HG02852 (cell line): ENCODE measurements around the gene FAM90A1.
A peak's percentile ranks its signal among the peaks of the same experiment; 100 is the strongest.
"Not testable (repeated sequence)": the region's sequence is repeated elsewhere in the genome, so short reads cannot be mapped to it uniquely, and the experiment has no call there.

Experiments used
- ATAC-seq: cut with Tn5 transposase; IDR thresholded peaks from one replicate; pipeline ENCODE4 v1.9.1; 2021; ENCODE audit warnings: mild to moderate bottlenecking, moderate library complexity; ENCODE audit not compliant: unreplicated experiment

Gene FAM90A1, protein sequence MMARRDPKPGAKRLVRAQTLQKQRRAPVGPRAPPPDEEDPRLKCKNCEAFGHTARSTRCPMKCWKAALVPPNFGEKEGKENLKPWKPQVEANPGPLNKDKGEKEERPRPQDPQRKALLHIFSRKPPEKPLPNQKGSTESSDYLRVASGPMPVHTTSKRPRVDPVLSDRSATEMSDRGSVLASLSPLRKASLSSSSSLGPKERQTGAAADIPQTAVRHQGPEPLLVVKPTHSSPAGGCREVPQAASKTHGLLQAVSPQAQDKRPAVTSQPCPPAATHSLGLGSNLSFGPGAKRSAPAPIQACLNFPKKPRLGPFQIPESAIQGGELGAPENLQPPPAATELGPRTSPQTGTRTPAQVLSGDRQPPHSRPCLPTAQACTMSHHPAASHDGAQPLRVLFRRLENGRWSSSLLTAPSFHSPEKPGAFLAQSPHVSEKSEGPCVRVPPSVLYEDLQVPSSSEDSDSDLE

DNA sequence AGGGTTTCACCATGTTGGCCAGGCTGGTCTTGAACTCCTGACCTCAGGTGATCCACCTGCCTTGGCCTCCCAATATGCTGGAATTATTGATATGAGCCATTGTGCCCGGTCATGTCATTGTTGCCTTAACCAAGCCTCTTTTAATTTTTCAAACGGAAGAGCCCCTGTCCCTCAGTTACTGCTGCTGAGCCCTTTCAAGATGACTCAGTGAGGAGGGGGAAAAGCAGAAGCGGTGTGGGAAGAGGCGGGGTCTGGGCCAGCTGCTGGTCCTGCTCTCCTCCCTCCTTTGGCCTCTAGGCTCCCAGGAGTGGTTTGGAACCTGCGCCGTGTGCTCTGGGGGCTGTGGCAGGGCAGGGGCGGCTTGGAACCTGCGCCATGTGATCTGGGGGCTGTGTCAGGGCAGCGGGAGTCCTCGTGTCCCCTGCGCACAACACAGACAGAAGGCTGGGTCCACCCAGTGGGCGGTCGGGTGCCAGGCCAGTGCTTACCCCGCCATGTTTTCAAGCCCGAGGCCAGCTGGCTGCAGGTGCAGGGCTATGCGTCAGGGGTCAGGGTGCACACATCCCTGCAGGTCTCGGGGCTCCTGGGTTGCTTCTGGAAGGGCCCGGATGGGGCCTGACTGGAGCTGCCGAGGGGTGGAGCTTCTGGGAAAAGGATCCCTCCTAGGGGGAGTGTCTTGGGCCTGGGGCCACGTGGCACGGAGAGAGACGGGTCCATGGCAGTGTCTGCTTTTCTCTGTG lies at the start of gene FAM90A1:
FAM90A1 (minus strand) TSS at position 627 of the 740 bp plus-strand sequence. CDS start 2,786 bp downstream, outside the sequence.
- not testable (repeated sequence) for ATAC-seq

DNA sequence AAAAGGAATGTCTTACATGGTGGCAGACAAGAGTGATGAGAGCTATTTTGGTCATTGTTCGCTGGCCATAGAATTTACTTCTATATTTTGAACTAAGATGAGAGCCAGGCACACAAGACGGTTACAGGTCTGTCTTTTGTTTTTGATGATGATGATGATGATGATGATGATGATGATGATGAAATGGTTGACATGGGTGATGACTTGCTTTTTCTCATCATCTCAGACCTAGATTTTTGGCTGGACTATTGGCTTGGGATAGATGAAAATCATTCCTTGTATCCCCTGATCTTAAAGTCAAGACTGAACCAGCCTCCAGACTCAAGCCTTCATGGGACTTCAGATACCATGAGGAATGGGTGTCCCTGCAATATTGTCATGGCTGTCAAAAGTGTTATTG lies 49.0 kb upstream of the FAM90A1 start:
- not testable (repeated sequence) for ATAC-seq

DNA sequence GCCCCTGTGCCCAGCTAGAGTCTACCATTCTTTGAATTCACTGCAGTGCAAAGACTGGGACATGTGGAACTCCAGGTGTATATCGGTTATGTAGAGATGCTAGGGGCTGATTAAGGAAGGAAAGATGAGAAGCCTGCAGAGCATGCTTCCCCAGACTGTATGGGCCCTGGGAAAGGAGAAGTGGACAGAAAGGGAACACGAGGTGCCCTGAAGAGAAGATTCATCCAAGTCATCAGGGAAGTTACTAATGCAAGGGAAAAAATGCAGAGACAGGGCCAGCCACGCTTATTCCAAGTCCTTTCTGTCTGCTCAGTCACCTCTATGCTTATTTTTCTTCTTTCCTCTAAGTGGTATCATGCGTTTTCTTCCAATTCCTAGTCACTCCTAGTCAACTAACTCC lies 39.3 kb upstream of the FAM90A1 start:
- ATAC-seq, result not testable (repeated sequence)

DNA sequence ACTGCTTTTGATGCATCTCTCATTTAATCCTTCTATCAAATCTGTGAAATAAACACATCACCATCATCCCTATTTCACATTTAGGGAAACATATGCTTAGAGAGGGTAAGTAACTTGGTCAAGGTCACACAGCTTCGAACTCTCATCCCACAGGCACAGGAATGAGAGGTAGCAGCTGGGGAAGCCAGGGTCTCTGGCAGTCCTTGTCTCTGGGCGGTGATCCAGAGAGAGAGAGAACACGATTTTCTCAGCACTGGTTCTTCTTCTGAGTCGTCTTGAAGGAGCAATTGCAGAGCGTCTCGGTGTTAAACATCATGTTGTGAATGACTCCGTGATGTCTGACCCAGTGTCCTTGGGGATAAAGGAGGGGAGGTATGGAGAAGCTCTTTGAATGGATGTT lies 36.8 kb upstream of the FAM90A1 start:
- not testable (repeated sequence) for ATAC-seq

DNA sequence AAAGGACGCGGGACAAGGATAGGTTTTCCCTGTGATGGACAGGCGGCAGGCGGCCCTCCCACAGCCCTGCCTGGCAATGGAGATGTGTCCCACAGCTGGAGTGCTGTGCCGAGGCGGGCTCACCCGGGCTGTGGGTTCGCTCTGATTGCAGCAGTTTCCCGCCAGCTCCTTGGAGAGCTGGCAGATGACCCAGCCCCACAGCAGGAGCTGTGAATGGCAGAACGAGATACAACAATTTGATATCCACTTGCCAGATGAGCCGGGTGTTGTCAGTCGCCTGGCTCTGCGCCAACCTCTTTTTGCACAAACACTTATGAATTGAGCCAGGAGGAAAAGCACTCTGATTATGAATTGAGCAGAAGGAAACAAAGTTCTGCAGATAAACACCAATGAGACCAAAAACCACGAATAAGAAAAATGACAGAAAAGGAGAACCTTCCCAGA lies 33.7 kb upstream of the FAM90A1 start:
- ATAC-seq, result not testable (repeated sequence)

DNA sequence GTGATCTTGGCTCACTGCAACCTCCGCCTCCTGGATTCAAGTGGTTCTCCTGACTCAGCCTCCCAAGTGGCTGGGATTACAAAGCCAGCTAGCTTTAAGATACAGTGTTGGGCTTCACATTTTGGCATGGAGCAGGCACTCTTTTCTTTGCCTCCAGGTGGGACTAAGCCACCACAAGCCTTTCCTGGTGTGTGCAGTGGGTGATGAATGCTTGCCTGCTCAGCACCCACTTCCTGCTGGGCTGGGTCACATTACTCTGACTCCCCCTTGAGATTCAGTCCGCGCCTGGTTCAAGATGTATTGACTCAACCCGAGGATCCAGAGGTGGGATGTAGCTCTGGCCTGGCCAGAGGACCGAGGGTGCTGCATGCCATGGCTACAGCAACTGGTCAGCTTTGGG lies 28.9 kb upstream of the FAM90A1 start:
- not testable (repeated sequence) for ATAC-seq

DNA sequence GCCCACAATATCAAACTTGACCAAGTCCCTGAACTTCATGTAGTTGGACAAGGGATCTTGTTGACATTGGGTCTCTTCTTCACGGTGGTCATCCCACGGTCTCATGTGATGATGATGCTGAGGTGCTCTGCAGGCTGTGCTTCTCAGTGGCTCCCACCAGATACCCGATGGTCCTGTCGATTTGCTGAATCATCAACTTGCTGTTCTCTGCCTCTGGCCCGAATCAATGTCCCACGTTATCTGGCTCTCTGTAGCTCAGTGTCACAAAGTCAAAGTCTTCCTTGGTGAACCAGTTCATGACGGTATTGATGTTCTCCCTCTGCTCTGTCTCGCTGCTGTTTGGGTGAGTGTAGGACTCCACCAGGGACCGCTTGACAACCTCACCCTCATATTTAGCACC lies 27.3 kb upstream of the FAM90A1 start:
- not testable (repeated sequence) for ATAC-seq

DNA sequence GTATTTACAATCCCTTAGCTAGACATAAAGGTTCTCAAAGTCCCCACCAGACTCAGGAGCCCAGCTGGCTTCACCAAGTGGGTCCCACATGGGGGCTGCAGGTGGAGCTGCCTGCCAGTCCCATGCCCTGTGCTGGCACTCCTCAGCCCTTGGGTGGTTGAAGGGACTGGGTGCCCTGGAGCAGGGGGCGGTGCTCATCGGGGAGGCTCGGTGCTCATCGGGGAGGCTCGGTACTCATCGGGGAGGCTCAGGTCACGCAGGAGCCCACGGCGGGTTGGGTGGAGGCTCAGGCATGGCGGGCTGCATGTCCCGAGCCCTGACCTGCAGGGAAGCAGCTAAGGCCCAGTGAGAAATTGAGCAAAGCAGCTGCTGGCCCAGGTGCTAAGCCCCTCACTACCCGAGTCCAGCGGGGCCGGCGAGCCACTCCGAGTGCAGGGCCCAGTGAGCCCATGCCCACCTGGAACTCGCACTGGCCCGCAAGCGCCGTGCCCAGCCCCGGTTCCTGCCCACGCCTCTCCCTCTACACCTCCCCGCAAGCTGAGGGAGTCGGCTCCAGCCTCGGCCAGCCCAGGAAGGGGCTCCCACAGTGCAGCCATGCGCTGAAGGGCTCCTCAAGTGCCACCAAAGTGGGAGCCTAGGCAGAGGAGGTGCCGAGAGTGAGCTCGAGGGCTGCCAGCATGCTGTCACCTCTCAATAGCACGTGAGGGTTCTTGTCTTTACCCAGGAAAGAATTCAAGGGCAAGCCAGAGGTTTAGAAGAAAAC lies 24.8 kb upstream of the FAM90A1 start:
- ATAC-seq, result not testable (repeated sequence)

DNA sequence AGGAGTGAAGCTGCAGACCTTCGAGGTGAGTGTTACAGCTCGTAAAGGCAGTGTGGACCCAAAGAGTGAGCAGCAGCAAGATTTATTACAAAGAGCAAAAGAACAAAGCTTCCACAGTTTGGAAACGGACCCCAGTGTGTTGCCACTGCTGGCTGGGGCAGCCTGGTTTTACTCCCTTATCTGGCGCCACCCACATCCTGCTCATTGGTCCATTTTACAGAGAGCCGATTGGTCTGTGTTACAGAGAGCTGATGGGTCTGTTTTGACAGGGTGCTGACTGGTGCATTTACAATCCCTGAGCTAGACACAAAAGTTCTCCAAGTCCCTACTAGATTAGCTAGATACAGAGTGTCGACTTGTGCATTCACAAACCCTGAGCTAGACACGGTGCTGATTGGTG lies 24.2 kb upstream of the FAM90A1 start:
- not testable (repeated sequence) for ATAC-seq

DNA sequence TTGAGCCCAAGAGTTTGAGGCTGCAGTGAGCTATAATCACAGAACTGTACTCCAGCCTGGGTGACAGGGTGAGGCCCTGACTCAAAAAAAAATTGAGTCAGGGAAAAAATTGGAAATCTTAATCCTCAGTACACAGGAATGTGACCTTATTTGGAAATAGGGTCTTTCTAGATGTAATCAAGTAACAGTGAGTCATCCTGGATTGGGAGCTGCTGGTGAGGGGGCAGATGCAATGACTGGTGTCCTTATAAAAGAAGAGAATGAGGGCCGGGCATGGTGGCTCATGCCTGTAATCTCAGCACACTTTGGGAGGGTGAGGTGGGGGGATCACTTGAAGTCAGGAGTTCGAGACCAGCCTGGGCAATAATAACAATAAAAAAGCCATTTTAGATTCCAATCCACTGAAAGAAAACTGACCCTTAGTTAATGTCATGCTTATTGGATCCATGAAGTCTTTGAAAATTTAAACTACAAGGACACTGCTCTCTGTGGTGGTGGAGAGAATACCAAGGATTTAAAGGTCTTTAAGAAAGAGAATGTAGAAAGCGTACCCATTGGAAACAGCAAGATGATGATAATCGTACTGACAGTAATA lies 19.6 kb upstream of the FAM90A1 start:
- ATAC-seq, result not testable (repeated sequence)

DNA sequence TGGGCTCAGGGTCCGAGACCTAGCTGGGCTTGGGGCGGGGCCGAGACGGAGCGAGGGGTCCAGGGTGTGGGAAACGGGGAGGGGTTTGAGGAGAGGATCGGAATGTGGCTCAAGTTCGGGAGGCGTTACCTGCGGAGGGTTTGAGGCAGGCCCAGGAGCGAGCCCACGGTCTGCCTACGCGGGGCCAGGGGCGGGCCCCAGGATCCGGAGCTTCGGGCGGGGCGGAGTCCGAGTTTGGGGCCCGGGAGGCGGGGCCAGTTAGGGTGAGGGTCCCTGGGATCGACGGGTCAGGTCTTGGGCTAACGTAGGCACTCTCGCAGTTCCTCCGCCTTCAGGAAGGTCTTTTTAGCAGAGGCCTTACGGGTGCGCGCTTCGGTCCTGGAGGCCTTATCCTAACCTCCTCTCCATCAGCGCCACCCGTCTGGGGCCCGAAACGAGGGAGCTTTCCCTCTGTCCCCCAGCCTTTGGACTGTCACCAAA lies 16.3 kb upstream of the FAM90A1 start:
- not testable (repeated sequence) for ATAC-seq

DNA sequence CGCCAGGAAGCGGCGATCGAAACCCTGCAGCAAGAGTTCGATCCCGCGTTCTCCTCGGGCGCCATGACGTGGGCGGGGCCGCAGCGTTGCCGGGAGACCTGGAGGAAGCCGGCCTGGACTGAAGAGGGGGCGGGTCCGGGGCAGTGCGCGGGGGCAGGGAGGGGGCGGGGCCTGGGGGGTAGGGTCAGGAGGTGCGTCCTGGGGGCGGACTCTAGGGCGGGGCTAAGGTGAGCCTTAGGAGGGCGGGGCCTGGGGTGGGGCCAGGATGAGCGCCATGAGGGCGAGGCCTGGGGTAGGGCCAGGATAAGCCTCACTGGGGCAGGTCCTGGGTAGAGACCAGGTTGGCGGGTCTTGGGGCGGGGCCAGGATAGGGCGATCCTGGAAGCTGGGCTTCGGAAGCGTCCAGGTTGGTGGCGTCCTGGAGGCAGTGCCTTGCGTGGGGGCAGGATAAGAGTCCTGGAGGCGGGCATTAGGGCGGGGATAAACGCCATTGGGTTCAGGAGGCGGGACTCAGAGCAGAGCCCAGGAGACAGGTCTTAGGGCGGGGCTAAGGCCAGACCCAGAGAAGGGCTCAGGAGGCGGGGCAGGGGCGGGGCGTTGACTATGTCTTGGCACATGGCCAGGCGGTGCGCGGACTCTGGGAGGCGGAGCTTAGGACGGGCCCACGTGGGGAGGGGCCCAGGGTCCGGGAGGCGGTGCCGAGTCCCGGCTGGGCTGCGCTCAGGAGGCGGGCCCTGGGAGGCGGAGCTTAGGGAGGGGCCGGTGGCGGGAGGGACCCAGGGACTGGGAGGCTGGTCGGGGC lies 15.7 kb upstream of the FAM90A1 start:
- ATAC-seq, result peak; percentile 89

DNA sequence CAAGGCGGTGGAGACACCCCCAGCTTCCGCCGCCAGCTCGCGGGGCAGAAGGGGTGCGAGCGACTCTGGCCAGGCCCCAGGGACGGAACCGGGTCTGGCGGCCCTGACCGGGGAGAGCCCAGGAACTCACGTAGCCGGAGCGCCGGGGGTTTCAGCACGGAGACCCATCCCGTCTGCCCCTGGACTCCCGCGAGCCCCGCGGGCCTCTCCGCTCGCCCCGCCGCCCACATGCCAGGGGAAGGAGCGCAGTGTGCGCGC lies 15.1 kb upstream of the FAM90A1 start:
- not testable (repeated sequence) for ATAC-seq

DNA sequence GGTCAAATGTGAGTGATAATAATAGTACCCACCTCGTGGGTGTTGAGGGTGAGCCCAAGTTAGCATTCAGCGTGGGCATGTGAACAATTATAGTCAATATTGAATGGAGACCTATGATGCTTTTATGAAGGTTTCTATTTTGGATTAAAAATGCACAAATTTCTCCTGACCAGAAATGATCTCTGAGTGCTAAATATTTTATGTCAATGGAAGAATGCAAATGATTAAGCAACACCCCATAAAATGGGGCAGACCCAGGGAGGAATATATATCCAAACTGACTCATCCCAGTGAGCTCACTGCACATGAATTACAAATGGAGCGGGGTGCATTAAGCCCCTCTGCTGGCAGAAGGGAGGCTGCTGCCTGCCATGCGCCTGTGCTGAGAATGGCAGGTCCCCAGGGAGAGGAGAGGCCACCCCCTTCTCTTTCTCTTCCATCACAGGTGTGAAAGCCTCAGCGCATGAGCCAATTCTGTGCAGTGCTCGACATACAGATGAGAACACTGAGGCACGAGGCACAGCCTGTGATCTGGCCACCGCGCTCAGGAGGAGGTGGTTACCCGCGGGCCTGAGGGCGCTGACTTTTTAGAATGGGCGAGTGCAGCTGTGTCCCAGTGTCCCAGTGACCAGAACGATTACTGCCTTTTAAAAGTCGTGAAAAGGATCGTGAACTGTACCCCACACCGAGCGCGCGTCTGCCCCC lies 14.7 kb upstream of the FAM90A1 start:
- not testable (repeated sequence) for ATAC-seq

DNA sequence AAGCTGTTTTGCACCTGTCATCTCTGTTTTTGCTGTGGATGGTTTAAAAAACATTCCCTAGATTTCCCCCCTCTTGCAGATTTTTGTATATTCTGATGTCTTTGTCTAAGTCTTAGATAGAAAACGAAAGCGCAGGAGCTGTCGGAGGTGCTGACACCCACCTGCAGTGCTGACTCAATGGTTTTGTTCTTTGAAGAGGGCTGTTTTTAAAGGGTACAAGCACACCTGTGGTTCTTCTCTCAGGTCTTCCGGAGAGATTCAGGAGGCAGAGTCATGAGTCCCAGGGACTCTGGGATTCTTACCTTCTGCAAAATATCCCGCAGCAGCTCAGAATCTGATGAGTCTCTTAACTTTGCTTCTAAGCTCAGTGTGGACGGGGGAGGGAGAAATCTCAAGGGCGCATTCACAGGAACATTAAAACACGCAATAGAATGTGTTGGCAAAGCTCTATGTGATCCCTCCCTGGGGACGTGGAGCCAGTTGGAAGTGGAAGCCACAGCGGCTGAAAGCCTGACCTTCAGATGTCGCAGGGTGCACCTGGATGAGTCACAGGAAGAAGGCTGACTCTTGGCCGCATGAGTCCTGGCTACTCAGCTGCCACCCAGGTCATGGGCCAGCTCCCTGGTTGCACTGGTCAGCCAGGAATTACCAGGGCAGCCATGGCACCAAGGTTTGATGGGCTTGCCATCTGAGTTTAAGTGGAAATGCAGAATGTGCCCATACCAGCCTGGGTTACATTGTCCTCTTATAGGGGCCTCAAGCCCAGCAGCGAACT lies 13.1 kb upstream of the FAM90A1 start:
- not testable (repeated sequence) for ATAC-seq

DNA sequence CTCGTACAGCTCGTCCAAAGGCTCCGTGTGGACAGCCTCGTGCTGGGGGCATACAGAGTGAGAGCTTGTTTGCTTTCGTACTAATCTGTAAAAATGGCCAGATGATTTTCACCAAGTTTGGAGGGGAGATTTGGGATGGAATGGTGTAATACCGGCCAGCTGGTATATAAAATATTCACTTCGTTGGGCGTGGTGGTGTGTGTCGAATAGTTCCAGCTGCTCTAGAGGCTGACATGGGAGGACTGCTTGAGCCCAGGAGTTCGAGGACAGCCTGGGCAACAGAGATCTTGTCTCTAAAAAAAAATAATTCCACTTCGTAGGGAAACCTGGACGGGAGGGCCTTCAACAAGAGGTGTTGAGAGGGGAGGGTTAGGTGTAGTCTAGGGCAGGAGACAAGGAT lies 9.6 kb upstream of the FAM90A1 start:
- not testable (repeated sequence) for ATAC-seq

DNA sequence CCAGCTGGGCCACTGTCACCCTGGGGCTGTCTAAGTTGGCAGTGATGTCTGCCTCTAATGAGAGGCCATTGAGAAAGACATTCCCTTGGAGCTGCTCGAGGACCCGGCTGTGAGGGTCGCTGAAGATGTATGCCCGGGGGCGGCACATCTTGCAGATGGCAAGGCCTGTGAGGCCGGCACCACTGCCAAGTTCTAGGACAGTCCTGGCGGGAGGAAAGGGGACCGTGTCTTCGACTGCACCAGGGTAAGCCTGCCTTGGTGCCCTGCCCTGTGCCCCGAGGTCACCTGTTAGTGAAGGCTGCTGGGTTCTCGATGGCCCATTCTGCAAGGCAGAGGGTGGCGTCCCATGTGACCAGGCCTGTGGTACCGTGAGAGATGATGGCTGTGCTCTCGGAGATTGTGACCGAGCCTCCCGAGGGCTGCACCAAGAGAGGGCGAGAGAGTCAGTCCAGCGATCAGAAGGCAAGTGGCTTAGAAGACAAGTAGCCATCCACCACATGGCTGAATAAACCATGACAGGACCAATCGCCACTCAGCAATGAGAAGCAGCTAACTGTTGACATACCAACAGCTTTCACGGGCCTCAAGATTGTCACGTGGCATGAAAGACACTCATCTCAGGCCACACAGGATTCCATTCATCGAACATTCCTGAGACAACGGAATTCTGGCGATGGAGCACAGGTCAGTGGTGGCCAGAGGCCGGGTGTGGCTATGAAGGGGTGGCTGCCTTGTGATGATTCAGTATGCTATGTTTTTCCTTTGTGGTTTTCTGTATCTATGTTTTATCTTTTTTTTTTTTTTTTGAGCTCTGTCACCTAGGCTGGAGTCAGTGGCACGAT lies 8.1 kb upstream of the FAM90A1 start:
- not testable (repeated sequence) for ATAC-seq

DNA sequence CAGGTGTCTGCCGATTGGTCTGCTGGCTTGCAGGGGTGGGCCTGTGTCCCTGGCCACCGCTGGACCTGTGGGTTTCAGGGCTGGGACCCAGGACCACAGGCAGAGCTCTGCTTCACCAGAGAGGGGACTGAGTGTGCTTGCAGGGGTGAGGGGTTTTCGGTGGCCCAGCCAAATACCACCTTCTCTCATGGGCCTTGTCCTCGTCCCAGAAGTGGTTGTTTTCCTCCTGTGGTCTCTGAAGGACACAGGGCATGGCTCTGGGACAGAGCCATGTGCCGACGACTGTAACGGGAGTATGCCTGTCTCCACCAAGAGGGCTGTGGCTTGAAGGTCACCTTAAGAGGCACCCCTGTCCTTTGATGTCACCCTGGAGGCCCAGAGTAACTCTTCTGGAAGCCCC lies 7.3 kb upstream of the FAM90A1 start:
- ATAC-seq, result not testable (repeated sequence)
